Breast epithelium (tissue), 4 donors: ENCODE measurements around the gene FBXL4. TPM values are rescaled to one million over a fixed set of nuclear protein-coding genes. Genes with fewer than 3 reads are reported as not detected.

ENCODE experiments used
- DNase-seq, 2 donors: peaks; one replicate each; pipeline ENCODE4 v3.0.0-alpha.2; 2019; ENCODE audit warnings: low spot score in 2 of 2
- H3K27ac ChIP-seq, 2 donors: fragments of 200-600 bp; sonication (generic) in 1 of 2; one replicate each; pipeline ENCODE4 v1.5.1; 2016 to 2019; ENCODE audit warnings: mild to moderate bottlenecking in 1 of 2
- H3K27me3 ChIP-seq, 2 donors: fragments of 200-600 bp; sonication (generic) in 1 of 2; one replicate each; pipeline versions ENCODE4 v1.5.1 to v1.6.0; 2017 to 2019; ENCODE audit warnings: control low read depth in 1 of 2, mild to moderate bottlenecking in 1 of 2
- H3K36me3 ChIP-seq: fragments of 200-600 bp; one replicate; pipeline ENCODE4 v1.5.1; 2019
- H3K4me1 ChIP-seq, 2 donors: fragments of 200-600 bp; sonication (generic); one replicate each; pipeline ENCODE4 v1.5.1; 2016 to 2019; ENCODE audit warnings: control low read depth in 1 of 2
- H3K4me3 ChIP-seq, 3 donors: fragments of 200-600 bp; sonication (generic); 1 replicate in 2 of 3; 2 replicates in 1 of 3; pipeline ENCODE4 v1.5.1; 2016 to 2019; ENCODE audit warnings: mild to moderate bottlenecking in 3 of 3, moderate library complexity in 2 of 3
- H3K9me3 ChIP-seq, 2 donors: fragments of 200-600 bp; sonication (generic) in 1 of 2; one replicate each; pipeline ENCODE4 v1.5.1; 2016 to 2019; ENCODE audit warnings: control low read depth in 1 of 2
- CTCF ChIP-seq, 3 donors: fragments of 450-650 bp; IDR thresholded peaks; one replicate each; pipeline ENCODE4 v1.5.1; 2016 to 2017; ENCODE audit warnings: antibody characterized with exemption in 3 of 3, mild to moderate bottlenecking in 3 of 3, moderate library complexity in 3 of 3
- POLR2A ChIP-seq: fragments of 450-650 bp; IDR thresholded peaks from one replicate; pipeline ENCODE4 v1.6.1; 2016; ENCODE audit warnings: antibody characterized with exemption, mild to moderate bottlenecking, moderate library complexity
- POLR2AphosphoS5 ChIP-seq, 3 donors: sonication (generic); formaldehyde crosslinking; IDR thresholded peaks; one replicate each; pipeline ENCODE4 v1.6.1; 2017; ENCODE audit warnings: antibody characterized with exemption in 3 of 3
- intact Hi-C: fragments of 100-400 bp; cut with DNase I; formaldehyde crosslinking; loops from one replicate; pipeline ENCODE4 v1.15.1; 2023; ENCODE audit warnings: low total_unique reads
- total RNA-seq, 3 donors: library from RNA; depleted of rRNA; stranded (reverse); fragments of >200 nt; gene quantifications; one replicate each; pipeline ENCODE4 v1.1.0, GENCODE V29; 2016

The FBXL4 gene
- total RNA-seq, 3 donors from 2014 or later: 20.6 to 39.4 (median 21.6) TPM

GRCh38 chr6:98848539-98849242 lies 99.1 kb downstream of the FBXL4 start:
- H3K36me3 ChIP-seq: no peaks in the 10 kb centered on the region
- intact Hi-C loops: no loop called here
- peaks cover 4 to 55% of the 10 kb centered on the region in 2 donors for H3K27me3 ChIP-seq
- H3K9me3 ChIP-seq: no peaks in the 10 kb centered on the region
- no peak overlapping the region for H3K4me3 ChIP-seq
- H3K27ac ChIP-seq: no peak overlapping the region
- H3K4me1 ChIP-seq: peaks cover 6 to 9% of the 10 kb centered on the region in 2 donors
- TF ChIP-seq CTCF (IDR thresholded peaks at IDR 0.05) (no peak), POLR2AphosphoS5 (IDR thresholded peaks at IDR 0.05) (no peak), POLR2A (no peak)
- no peak for DNase-seq

GRCh38 chr6:98847779-98848538 lies 99.8 kb downstream of the FBXL4 start:
- no peaks in the 10 kb centered on the region for H3K9me3 ChIP-seq
- DNase-seq: no peak
- peaks cover 4 to 62% of the 10 kb centered on the region in 2 donors for H3K27me3 ChIP-seq
- H3K4me1 ChIP-seq: peaks cover 6 to 9% of the 10 kb centered on the region in 2 donors
- no peaks in the 10 kb centered on the region for H3K36me3 ChIP-seq
- intact Hi-C loops: no loop called here
- no peak overlapping the region for H3K27ac ChIP-seq
- no peak for TF ChIP-seq POLR2AphosphoS5 (IDR thresholded peaks at IDR 0.05)
- TF ChIP-seq CTCF (IDR thresholded peaks at IDR 0.05): no peak
- no peak for TF ChIP-seq POLR2A
- H3K4me3 ChIP-seq: peak overlapping the region in 2 of 3 donors; percentile 4 to 29

DNA sequence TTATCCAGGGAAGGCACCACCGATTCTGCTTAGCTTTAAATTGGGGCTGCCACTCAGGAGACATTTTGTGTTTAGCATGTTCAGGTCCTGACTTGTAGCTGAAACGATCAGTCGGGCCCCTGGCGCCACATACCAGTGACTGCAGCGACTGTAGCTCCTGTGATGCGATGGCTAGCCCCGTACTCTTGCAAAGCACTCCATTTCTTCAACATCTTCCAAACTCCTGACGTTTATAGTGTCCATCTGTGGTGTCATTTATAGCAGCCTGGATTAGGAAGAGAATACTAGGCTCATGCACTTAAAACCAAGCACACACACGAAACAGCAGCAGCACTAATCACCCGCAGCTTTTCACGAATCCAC lies 100.3 kb downstream of the FBXL4 start:
- no peak overlapping the region for H3K27ac ChIP-seq
- peaks cover 7 to 68% of the 10 kb centered on the region in 2 donors for H3K27me3 ChIP-seq
- no peak for DNase-seq
- no peaks in the 10 kb centered on the region for H3K9me3 ChIP-seq
- intact Hi-C loops: no loop called here
- TF ChIP-seq CTCF (IDR thresholded peaks at IDR 0.05) (no peak), POLR2A (no peak), POLR2AphosphoS5 (IDR thresholded peaks at IDR 0.05) (no peak)
- H3K4me1 ChIP-seq: peaks cover 6 to 9% of the 10 kb centered on the region in 2 donors
- H3K4me3 ChIP-seq: no peak overlapping the region
- no peaks in the 10 kb centered on the region for H3K36me3 ChIP-seq

- intact Hi-C loops: no loop called here
- H3K27ac ChIP-seq: no peak overlapping the region
- no peak overlapping the region for H3K4me3 ChIP-seq
- TF ChIP-seq POLR2A (no peak), POLR2AphosphoS5 (IDR thresholded peaks at IDR 0.05) (no peak), CTCF (IDR thresholded peaks at IDR 0.05) (no peak)
- no peak for DNase-seq
- H3K9me3 ChIP-seq: no peaks in the 10 kb centered on the region
- H3K36me3 ChIP-seq: no peaks in the 10 kb centered on the region
- peaks cover 6 to 9% of the 10 kb centered on the region in 2 donors for H3K4me1 ChIP-seq
- H3K27me3 ChIP-seq: peaks cover 9 to 82% of the 10 kb centered on the region in 2 donors
Measured at GRCh38 chr6:98846021-98846380, 101.7 kb downstream of the FBXL4 start.
